ENCODE data around the gene NAA20. TPM values are rescaled to one million over a fixed set of nuclear protein-coding genes. Genes with fewer than 3 reads are reported as not detected.

Gene NAA20
- total RNA-seq, 1 donor from 2014 or later, result 111 TPM

DNA sequence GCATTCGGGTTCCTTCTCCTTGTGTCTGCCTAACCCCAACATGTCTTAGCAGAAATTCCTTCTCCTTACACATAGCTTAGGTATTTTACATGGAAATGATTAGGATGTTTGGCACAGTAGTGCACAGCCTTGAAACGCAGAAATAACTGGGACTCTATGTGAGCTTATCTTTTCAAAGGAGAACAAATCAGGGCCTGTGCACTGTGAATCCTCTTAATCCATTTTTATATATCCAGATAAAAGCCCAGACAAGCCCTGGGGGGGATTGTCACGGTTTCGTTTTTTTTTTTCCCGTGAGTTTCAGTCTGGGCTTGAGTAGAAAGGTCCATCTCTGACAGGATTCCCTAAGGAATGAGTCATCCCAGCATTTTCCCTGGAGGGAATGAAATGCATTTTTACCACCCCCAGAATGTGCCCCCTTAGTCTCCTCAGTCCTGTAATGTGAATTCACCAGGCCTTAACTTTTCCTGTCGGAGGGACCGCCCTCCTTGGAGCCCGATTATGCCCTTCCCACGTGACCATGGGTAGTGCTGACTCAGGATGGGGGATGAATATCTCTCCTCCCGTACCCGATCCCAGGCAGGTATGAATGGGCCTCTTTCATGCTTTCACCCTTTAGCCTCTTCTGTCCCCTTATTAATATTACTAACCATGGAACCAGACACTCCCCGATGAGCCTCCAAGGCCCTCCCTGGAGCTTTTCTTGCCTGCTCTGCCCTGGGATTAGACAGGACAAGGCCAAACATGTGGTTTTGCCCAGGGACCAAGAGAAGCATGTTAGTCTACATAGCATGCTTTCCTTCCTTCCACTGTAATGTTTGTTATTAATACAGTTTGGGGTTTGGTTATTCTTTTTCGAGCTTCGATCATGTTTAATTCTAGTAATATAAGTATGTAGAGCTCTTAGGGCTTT is 23.9 kb upstream of the NAA20 start:
- Histone ChIP-seq H3K36me3 (ENCODE audit: control insufficient read depth, insufficient read depth, low read length) (peaks cover 27% of the 10 kb centered on the region), H3K27me3 (ENCODE audit: control insufficient read depth, insufficient read depth, low read length) (no peaks in the 10 kb centered on the region), H3K4me3 (ENCODE audit: low read depth, low read length) (no peak overlapping the region)
- FAIRE-seq (no peak), DNase-seq (ENCODE audit: low read depth) (peak; percentile 96)
- TF ChIP-seq, protein P1, sequence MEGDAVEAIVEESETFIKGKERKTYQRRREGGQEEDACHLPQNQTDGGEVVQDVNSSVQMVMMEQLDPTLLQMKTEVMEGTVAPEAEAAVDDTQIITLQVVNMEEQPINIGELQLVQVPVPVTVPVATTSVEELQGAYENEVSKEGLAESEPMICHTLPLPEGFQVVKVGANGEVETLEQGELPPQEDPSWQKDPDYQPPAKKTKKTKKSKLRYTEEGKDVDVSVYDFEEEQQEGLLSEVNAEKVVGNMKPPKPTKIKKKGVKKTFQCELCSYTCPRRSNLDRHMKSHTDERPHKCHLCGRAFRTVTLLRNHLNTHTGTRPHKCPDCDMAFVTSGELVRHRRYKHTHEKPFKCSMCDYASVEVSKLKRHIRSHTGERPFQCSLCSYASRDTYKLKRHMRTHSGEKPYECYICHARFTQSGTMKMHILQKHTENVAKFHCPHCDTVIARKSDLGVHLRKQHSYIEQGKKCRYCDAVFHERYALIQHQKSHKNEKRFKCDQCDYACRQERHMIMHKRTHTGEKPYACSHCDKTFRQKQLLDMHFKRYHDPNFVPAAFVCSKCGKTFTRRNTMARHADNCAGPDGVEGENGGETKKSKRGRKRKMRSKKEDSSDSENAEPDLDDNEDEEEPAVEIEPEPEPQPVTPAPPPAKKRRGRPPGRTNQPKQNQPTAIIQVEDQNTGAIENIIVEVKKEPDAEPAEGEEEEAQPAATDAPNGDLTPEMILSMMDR (IDR thresholded peaks at IDR 0.05; ENCODE audit: insufficient read depth, low read length, severe bottlenecking), result no peak

DNA sequence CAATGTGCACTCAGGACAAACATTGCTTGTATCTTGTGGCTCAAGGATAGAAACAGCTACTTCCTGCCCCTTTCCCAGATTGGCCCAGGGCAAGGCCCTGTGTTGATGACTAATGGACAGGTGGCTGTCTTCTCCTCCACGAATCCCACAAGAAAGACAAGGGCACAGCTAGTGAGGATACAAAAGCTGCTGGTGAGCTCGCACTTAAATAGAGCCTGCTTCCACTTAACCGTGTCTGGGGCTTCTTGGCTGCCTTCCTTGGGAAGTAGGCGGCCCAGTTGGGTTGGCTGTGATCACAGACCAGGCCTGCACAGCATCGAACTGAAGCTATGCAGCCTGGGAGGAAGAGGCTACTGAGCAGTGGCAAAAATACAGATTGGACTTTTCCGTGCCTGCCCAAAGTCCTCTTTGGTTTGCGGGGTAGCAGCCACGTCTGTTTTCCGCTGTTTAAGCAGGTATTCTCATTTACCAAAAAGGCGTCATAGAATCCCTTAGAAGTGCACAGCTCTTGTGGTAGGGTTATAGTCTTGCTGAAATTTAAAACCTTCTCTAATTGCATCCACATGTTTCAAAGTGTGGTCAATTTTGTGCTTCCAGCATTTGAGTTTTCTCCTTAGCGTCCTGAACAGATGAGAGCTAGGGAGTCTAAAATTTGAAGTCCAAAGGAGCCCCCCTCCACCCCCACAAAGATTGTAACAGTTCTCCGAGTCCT is 23.0 kb upstream of the NAA20 start:
- FAIRE-seq (no peak), DNase-seq (ENCODE audit: low read depth) (peak; percentile 90)
- Histone ChIP-seq H3K4me3 (ENCODE audit: low read depth, low read length) (no peak overlapping the region), H3K27me3 (ENCODE audit: control insufficient read depth, insufficient read depth, low read length) (no peaks in the 10 kb centered on the region), H3K36me3 (ENCODE audit: control insufficient read depth, insufficient read depth, low read length) (peaks cover 34% of the 10 kb centered on the region)
- TF ChIP-seq, protein P1 (IDR thresholded peaks at IDR 0.05; ENCODE audit: insufficient read depth, low read length, severe bottlenecking), result no peak

DNA sequence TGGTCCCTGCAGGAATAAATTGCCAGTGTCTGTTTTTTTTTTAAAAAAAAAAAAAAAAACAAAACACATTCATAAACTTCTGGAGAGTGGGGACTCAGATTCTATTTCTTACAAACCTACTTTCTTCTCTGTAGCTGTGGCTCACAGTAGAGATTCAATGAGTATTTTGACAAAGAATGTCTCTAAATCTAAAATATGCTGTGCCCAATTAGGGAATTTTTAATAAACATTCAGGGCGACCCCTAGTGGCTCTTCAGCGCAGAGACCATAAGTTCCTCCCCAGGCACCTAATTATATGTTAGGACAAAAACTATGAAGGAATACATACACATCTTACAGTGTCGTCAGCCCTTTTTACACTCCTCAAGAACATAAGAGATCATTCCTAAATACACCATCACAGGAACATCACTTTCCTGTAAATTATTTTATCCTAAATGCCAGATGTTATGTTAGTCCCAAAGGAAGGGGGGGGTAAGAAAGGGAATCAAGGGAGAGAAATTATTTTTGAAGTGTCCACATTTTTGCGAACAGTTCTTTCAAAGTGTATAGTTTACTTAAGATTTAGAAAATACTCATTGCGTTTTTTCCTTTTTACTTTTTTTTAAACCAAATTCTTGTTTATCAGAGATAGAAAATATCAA is 21.8 kb upstream of the NAA20 start:
- peak; percentile 47 for DNase-seq (ENCODE audit: low read depth)
- Histone ChIP-seq H3K36me3 (ENCODE audit: control insufficient read depth, insufficient read depth, low read length) (peaks cover 32% of the 10 kb centered on the region), H3K27me3 (ENCODE audit: control insufficient read depth, insufficient read depth, low read length) (no peaks in the 10 kb centered on the region), H3K4me3 (ENCODE audit: low read depth, low read length) (no peak overlapping the region)
- TF ChIP-seq, protein P1 (IDR thresholded peaks at IDR 0.05; ENCODE audit: insufficient read depth, low read length, severe bottlenecking), result peak; percentile 60
- no peak for FAIRE-seq

DNA sequence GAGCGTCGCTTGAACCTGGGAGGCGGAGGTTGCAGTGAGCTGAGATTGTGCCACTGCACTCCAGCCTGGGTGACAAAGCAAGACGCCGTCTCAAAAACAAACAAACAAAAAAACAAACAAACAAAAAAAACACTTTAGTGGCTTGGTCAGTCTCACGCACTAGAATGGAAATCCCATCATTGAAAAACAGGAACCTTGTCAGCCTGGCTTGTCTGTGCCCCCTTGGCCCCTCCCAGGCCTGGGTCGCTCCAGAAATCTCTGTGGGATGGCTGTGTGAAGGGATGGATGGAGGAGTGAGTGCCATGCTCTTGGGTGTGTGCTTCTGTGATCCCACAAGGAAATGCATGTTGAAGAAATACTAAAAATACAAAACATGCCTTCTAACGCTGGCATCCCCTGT is 20.9 kb upstream of the NAA20 start:
- TF ChIP-seq, protein P1 (IDR thresholded peaks at IDR 0.05; ENCODE audit: insufficient read depth, low read length, severe bottlenecking), result no peak
- no peak for FAIRE-seq
- peaks cover 37% of the 10 kb centered on the region for H3K36me3 ChIP-seq (ENCODE audit: control insufficient read depth, insufficient read depth, low read length)
- no peak overlapping the region for H3K4me3 ChIP-seq (ENCODE audit: low read depth, low read length)
- no peaks in the 10 kb centered on the region for H3K27me3 ChIP-seq (ENCODE audit: control insufficient read depth, insufficient read depth, low read length)
- no peak for DNase-seq (ENCODE audit: low read depth)

DNA sequence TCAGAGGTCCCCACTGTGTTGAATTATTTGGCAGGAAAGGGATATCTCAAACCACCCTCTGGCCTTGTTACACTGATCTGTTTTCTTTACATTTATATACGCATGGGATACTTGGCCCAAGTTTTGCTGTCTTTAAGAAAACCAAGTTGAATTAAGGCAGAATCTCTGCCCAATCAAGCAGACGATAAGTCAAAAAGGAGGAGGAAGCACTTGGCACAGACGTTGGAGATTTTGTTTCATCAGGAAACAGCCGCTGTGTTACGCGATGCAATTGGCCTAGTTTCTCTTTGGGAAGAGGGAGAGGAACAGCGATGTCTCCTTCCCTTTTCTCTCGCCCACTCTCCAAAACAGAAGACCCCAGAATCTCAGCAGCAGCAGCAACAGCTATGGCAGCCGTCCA is 20.2 kb upstream of the NAA20 start:
- H3K36me3 ChIP-seq (ENCODE audit: control insufficient read depth, insufficient read depth, low read length), result peaks cover 36% of the 10 kb centered on the region
- TF ChIP-seq, protein P1 (IDR thresholded peaks at IDR 0.05; ENCODE audit: insufficient read depth, low read length, severe bottlenecking), result no peak
- no peak for FAIRE-seq
- H3K27me3 ChIP-seq (ENCODE audit: control insufficient read depth, insufficient read depth, low read length), result no peaks in the 10 kb centered on the region
- DNase-seq (ENCODE audit: low read depth), result no peak
- H3K4me3 ChIP-seq (ENCODE audit: low read depth, low read length), result no peak overlapping the region

Measured in bronchial epithelial cell (primary cell).